Forelimb muscle (tissue), 1 donor: Measurements from ENCODE around the gene PRKAR1B. TPM values are rescaled to one million over a fixed set of nuclear protein-coding genes. Genes with fewer than 3 reads are reported as not detected.
"Not testable (repeated sequence)": the region's sequence is repeated elsewhere in the genome, so short reads cannot be mapped to it uniquely, and the experiment has no call there.

ENCODE experiments used
- DNase-seq: peaks from one replicate; pipeline ENCODE4 v3.0.0-alpha.2; 2013; ENCODE audit warnings: low read depth
- polyA plus RNA-seq: library from polyadenylated mRNA; unstranded; fragments of 120-200 nt; gene quantifications from one replicate; pipeline ENCODE4 v1.2.1, GENCODE V29; 2013; ENCODE audit not compliant: insufficient read length

The PRKAR1B gene
- polyA plus RNA-seq, 1 donor: 28.8 TPM

DNA sequence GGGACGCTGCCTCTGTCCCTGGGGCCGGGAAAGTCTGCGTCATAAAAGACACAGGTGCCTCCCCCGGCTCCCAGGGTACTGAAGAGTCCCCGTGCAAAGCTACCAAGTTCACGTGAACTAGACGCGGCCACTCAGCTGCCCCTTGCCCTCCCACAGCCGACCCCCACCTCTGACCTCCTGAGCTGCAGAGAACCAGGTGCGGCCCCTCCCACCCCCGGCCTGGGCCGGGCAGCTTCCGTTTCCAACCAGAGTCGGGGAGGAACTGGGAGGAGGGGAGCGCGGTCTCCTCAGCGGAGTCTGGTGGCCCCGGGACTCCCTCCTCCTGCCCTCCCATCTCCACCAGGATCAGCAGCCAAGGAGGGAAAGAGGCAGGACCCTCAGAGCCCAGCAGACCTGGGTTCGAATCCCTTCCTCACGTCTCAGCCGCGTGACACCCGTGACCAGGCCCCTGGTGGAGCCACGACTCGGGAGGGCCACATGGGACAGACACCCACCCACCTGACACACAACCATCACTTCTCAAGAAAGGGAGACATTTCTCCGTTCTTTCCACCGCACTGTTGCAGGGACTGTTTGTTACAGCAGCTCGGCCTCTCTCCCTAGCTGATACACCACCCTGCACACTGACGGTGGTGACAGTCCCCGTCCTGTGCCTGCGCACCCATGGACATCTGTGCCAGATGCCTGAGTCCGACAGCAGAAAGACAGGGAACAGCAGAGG, 170.1 kb downstream of the PRKAR1B start:
- no peak for DNase-seq

DNA sequence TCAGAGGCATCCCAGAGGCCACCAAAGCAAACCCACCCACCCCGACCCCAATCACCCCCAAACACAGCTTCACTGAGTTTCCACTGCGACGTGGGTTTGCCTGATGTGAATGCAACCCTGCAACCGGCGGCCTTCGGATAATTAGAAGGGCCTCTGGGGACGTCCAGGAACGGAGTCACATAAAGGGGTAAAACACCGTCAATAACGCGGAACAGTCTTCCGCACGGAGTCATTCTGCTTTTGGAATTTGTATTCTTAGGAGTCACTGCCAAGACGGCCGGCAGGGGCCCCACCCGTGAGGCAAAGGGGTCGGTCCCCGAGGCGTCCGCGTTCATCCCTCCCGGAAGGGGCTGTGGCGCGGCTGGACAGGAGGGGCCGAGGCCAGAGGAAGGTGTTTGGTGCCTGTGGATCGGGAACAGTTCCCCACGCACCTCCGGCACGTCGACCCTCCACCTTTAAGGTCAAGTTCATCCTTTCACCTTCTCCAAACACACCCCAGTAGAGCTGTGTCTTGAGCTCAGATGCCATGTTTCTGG, 170.7 kb downstream of the PRKAR1B start:
- no peak for DNase-seq

DNA sequence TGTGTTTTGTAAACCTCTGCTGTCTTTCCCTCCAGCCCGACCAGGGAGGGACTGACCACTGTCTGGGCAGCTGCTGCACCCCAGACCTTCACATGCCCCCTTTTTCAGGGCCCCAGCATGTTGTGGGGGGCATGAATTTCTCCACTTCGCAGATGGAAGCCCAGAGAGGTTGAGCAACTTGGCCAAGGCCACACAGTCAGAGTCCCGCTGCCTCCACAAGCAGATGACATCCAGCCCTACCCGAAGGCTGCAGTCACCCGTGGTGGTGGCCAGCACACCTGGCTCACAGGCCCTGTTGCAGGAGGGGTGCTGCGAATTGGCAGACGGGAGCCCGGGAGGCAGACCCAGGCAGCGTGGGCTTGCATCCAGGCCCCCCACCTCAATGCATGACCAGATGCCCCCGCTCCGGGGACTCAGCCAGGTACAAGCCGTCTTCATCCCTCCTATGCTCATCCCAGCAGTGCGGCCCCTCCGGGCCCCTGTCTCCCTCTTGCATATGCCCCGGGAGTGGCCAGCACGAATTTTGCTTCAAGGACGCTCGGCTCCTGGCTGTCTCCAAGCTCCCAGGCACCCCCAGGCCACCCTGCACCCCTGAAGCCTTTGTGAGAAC, 171.4 kb downstream of the PRKAR1B start:
- no peak for DNase-seq

DNA sequence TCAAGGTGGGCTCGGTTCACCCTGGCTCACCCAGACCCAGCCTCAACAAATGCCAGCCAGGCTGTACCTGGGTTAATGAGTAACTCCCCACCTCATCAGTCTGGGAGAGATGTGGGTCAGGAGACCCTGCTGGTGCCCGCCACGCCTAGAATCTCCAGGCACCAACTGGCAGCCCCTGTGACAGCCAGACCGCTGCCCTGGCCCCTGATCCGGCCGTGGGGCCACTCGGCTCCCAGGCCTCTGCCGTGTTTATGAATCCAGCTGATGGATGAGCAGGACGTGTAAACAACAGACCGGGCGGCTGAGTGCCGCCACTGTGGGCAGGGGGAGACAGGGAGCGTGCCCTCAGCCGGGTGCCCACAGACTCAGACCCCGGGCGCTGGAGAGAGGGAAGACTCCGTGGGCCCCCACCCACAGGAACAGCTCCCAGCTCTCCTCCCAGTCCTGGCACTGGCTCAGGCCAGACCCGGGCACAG, 173.4 kb downstream of the PRKAR1B start:
- no peak for DNase-seq

DNA sequence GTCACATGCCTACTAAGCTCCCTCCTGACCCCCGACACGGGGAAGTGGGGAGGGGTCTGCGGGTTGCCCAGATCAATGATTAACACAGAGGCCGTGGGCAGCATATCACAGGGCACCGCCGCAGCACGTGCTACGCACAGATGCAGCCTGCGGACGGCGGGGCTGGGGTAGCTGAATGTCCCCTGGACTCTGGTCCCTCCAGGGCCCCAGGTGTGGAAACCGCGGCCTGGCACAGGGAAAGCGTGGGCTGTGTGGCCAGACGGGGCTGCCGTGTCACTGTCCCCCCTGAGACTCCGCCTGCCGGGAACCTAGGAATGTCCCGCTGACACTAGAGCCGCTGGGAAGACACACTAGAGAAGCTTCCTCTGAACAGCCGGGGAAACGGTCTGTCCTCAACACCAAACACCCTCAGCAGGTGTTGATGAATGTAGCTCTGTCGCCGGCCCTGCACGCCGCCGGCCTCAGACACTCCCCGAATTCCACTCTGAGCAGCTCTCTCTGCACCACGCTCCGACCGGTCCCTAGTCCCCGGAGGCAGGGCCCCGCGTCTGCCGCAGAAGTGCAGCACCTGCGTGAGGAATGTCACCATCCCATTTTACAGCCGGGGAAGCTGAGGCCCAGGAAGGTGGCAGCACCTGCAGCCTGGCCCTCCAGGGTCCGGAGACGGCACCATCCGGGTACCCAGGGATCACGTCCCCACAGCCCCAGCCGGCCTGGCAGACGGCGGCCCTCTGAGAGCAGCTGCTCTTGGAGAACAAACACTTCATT, 174.0 kb downstream of the PRKAR1B start:
- DNase-seq: no peak

DNA sequence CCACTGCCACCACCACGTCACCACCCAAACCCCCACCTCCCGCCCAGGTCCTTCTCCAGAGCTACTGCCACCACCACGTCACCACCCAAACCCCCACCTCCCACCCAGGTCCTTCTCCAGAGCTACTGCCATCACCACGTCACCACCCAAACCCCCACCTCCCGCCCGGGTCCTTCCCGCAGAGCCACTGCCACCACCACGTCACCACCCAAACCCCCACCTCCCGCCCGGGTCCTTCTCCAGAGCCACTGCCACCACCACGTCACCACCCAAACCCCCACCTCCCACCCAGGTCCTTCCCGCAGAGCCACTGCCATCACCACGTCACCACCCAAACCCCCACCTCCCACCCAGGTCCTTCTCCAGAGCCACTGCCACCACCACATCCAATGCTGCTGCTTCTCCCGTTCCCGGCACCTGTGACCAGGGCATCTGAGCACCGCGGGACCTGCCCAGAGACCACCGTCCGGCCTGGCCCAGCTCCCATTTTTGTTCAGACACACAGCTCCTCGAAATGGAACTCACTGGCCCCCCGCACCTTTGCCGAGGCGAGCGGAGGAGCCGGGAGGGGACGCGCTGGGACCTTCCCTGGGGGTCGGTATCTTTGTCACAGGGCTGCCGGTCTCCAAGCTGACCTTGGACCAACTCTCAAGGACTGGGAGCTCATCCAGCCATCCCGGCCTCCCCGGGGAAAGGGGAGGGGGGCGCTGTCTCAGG, 174.8 kb downstream of the PRKAR1B start:
- not testable (repeated sequence) for DNase-seq

DNA sequence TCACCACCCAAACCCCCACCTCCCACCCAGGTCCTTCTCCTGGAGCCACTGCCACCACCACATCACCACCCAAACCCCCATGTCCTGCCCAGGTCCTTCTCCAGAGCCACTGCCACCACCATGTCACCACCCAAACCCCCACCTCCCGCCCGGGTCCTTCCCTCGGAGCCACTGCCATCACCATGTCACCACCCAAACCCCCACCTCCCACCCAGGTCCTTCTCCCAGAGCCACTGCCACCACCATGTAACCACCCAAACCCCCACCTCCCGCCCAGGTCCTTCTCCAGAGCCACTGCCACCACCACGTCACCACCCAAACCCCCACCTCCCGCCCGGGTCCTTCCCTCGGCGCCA, 175.5 kb downstream of the PRKAR1B start:
- DNase-seq: not testable (repeated sequence)

DNA sequence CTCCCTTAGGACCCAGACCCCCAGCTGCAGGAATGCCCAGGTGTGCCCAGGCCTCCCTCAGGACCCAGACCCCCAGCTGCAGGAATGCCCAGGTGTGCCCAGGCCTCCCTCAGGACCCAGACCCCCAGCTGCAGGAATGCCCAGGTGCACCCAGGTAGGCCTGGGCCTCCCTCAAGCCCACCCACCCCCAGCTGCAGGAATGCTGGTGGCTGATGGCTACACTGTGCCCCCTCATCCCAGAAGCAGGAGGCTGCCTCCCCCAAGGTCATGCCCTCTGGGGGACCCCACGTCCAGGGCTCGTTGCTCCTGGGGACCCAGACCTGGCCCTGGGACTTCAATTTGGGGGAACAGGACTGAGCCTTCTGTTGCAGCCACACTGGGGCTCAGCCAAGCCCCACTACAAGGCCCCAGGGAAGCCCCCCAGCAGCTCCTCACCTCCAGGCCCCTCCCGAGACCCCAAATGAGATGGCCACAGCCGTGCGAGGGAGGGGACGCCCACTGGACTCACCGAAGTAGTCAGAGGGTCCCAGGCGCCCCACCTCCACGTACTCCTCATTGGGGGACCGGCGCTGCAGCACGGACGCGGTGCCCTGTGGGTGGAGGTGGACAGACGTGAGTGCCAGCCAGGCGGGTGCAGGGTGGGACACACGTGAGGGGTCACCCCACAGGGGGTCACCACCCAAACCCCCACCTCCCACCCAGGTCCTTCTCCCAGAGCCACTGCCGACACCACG, 176.0 kb downstream of the PRKAR1B start:
- no peak for DNase-seq

DNA sequence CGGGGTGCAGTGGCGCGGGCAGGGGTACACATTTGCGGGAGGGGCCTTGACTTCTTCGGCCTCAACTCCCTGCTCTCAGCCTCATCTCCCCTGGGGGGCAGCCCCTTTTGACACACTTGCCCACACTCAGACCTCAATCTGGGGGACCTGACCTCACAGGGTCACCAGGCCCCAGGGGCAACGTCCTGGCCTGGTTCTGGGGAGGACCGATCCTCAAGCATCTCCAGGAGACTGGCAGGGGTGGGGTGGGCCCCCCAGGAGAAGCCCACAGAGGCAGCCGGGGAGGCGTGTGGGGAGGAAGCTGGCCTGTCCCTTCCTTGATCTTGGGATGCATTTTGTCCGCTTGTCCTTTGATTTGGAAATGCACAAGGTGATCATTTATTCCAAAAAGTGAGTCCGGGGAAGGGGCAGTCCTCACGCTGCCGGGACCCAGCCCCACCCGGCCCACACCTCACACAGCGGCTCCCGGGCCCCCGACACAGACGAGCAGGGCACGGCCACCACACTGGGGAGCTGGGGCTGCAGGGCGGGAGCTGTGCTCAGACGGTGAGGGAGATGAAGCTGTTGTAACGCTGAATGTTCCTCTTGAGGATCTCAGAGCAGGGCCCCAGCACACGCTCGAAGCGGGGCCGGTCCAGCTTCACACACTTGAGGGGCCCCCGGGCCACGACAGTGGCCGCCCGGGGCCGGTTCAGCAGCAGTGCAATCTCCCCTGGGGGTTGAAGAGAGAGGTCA, 177.0 kb downstream of the PRKAR1B start:
- DNase-seq: no peak

DNA sequence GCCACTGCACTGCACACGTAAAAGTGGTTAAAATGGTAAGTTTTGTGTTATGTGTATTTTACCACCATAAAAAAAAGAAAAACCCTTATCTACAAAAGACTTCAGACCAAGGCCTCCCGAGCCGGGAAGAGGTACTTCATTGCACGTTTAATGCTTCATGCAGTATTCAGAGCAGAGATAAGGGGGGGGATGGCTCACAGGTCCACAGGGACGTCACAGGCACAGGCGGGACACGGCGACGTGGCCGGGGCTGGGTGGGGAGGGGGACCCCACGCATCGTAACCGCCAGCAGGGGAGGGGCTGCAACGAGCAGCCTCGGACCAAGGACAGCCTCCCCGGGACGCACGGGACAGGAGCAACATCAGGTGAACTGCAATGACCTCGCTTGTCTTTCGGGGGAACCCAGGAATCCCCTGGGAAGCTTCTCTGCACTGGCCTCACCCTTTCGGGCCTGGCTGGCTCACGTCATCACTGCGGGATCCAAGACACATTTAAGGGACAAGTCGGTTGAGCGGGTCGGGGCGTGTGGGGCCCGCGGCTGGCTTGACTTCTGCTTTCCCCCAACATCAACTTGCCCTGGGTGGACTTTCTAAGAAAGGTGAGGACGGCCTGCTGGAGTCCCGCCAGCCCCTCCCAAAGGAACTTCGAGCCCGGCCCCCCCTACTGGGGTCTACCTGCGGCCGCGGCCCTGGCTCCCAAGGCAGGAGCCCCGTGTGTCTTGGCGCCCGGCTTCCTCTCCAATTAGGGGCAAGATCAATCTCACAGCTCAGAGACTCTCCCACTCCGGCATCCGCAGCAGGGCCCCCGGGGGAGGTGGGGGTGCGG, 177.8 kb downstream of the PRKAR1B start:
- DNase-seq: no peak

DNA sequence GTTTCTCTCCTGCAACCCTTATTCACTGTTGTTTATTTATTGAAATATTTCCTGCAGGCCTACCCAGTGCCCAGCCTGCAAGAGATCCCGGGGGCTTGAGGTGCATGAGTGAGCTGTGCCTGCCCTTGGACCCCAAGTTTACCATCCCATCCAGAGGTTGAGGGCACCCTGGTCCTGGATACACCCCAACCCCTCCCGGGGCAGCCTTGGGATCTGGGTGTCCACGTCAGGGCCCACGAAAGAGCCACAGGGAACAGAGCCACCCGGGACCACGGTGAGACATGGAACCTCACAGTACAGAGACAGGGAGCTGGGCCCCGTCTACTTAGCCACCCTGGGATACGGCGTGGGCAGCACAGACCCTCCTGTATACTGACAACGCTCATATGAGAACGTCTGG, 178.7 kb downstream of the PRKAR1B start:
- no peak for DNase-seq

DNA sequence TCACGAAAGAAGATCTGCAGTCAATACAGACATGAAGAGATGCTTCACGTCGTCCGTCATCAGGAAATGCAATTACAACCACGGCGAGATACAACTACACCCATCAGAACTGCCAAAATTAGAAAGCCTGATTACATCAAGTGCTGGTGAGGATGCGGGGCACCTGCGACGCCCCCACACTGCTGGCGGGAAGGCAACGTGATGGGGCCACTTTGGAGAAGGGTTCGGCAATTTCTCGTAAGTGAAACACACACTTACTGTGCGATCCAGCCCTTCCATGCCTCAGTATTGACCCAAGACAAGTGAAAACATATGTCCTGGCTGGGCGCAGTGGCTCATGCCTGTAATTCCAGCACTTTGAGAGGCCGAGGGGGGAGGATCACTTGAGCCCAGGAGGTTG, 181.6 kb downstream of the PRKAR1B start:
- no peak for DNase-seq

DNA sequence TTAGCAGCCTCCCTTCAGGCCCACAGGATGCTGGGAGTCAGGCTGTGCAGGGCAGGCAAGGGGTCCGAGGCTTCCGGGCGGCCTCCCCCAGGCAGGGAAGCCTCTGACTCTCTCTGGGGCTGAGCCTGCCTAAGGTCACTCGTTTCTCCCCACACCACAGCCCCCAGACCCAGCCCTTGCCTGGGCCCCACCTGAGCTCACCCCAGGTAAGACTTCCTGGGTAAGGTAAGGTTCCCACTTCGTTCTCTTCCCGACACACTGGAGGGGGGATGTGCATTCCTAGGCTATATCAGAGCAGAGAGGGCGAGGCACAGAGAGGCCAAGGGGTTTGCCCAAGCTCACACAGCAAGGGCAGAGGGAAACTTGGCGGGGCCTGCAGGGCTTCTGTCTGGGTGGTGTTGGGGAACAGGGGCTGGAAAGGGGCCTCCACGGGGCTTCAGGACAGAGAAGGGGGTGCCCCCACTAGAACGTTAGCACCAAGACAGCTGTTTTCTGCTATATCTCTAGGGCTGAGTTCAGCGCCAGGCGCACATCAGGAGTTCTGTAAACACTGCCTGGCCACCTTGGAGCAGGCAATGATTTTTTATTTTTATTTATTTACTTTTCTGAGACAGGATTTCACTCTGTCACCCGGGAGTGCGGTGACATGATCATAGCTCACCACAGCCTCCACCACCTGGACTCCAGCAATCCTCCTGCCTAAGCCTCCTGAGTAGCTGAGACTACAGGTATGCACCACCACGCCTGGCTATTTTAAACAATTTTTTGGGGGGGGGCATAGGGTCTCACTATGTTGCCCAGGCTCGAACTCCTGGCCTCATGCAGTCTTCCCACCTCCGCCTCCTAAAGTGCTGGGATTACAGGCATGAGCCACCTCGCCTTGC, 182.5 kb downstream of the PRKAR1B start:
- no peak for DNase-seq

DNA sequence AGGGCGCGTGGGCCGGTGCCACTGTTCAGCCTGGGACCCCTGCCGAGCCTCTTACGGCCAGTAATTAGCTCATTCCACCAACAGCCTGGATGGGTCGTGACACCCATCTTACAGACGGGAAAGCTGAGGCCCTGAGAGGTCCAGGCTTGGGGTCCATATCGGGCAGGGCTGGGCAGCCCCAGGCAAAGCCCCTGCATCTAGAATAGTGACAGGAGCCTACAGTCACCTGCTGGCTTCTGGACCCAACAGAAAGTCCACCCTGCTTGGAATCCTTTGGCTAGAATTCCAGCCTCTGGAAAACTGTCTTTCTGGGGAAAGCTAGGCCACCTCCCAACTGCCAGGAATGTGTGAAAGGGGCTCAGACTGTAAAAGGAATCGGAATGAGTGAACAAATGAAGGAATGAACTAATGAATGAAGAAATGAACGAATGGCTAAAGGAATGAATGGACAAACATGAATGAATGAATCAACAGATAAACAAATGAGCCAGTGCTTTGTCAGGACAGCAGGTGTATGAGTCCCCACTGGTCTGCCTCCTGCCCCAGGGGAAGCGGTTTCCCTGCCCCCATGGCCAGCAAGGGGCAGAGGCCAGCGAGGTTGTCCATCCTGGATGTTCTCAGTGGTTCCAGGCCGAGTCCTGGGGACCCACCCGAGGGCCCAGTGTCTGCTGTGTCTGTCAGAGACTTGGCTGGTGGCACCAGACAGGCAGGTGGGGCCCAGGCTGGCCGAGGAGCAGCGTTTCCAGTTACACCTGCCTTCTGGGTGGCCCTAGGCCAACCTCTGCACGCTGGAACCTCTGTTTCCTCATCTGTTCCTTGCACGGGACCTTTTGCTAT, 183.4 kb downstream of the PRKAR1B start:
- DNase-seq: no peak

DNA sequence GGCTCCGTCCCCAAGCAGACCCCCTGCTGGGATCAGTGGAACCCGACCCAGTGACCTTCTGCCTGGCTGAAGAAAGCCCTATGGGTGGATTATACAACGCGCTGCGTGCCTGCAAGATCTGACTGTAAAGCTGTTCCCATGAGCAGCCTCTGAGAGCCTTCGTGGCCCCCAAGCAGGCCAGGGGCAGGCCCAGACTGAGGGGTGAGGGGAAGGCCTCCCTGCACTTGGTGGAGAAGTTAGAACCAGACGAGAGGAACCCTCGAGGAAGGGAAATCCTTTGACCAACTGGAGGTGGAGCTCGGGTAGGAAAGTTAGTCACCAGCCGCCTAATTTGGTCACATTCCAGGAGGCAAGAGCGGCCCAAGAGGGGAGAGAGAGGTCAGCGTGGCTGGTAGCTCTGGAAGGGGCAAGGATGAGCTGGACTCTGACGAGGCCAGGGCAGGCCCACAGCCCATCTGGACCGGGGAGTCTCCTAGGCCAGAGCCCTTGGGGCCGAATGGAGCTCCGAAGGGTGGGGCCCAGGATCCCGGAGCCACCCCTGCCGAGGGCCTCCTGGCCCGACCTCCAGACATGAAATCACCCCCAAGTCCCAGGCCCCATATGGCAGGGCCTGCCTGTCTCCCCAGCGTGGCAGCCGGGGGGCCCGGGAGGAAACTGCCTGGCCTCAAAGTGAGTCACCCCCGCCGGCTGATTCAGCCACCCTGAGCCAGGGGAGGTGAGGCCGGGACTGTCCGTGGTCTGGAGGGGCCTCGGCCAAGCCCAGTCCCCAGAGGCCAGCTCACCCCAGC, 184.2 kb downstream of the PRKAR1B start:
- no peak for DNase-seq

DNA sequence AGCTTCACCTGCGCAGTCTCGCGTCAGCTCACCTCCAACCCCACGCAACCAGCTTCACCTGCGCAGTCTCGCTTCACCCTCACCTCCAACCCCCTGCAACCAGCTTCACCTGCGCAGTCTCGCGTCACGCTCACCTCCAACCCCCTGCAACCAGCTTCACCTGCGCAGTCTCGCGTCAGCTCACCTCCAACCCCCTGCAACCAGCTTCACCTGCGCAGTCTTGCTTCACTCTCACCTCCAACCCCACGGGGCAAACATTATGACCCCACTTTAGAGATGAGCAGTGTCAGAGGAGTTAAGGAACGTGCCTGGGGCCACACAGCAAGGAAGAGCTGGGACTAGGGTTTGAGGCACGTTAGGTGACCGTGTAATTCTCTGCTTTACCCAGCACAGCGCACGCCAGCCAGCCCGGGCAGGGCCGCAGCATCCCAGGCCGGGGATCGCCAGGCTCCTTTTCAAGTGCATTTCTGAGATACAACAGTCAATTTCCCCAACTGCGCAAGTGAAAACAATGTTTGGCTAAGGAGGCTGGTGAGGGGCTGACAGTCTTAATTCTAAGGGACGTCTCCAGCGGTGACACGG, 184.9 kb downstream of the PRKAR1B start:
- DNase-seq: no peak
